ENCODE results near the gene RPP14.

Gene RPP14

DNA sequence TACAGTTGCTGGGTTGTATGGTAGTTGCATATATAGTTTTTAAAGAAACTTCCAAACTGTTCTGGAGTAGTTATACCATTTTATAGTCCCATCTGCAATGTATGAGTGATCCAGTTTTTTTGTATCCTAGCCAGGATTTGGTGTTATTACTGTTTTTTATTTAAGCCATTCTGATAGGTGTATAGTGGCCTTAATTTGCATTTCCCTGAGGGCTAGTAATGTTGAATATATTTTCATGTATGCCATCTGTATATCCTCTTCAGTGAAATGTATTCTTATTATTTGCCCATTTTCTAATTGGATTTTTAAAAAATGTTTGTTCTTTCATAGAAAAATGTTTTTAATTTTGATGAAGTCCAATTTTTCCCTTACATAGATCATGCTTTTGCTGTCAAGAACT, 55.8 kb downstream of the RPP14 start:
- H3K27ac Mint-ChIP-seq, result no peak overlapping the region
- no peaks in the 10 kb centered on the region for H3K9me3 Mint-ChIP-seq
- H3K4me1 Mint-ChIP-seq (ENCODE audit: low read depth in 2 of 2), result peaks cover 7 to 33% of the 10 kb centered on the region in 2 donors
- DNase-seq (no peak), ATAC-seq (replicated peaks) (no peak)
- no peaks in the 10 kb centered on the region for H3K27me3 Mint-ChIP-seq
- no peak overlapping the region for H3K4me3 Mint-ChIP-seq
- no peaks in the 10 kb centered on the region for H3K36me3 Mint-ChIP-seq (ENCODE audit: insufficient read depth)

DNA sequence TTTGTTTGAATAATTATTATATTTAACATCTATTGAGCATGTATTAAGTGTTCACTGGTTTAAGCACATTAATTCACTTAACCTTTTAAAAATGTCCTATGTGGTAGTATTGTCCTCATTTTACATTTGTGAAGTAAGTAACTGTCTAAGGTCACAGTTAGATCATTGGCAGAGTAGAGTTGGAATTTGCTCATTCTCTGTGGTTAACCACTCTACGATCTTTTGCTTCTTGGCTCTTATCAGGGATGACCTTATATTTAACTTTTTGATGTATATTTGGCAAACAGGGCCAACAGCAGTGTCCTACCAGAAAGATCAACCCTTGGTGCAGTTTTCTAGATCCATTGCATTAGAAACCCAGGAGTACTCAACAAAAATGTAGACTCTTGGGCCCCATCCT, 60.7 kb downstream of the RPP14 start:
- H3K27ac Mint-ChIP-seq, result no peak overlapping the region
- H3K27me3 Mint-ChIP-seq, result no peaks in the 10 kb centered on the region
- ATAC-seq (replicated peaks), result no peak
- no peak for DNase-seq
- H3K4me3 Mint-ChIP-seq, result no peak overlapping the region
- peaks cover 5% of the 10 kb centered on the region for H3K36me3 Mint-ChIP-seq (ENCODE audit: insufficient read depth)
- no peaks in the 10 kb centered on the region for H3K9me3 Mint-ChIP-seq
- H3K4me1 Mint-ChIP-seq (ENCODE audit: low read depth in 2 of 2), result peaks cover 5 to 33% of the 10 kb centered on the region in 2 donors

DNA sequence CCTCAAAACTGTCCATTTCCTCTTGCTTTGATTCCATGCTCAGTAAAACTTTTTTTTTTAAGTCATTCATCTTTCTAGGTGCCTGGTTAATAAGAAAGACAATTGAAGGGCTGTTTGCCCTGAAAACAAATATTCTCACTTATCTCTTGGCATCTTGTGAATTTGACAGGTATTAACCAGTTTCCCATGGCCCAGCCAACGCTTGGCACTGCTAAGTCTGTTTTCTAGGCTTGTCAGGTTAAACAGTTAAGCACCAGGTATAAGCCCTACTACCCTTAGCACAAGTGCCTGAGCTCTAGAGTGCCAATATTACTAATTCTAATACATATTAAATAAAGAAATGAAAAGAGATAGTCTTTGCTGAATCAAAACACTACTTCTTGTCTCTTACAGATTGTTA, 63.0 kb downstream of the RPP14 start:
- ATAC-seq (replicated peaks), result no peak

More for the DNA sequence above, 63.0 kb downstream of the RPP14 start:
- peaks cover 5 to 27% of the 10 kb centered on the region in 2 donors for H3K4me1 Mint-ChIP-seq (ENCODE audit: low read depth in 2 of 2)
- no peaks in the 10 kb centered on the region for H3K9me3 Mint-ChIP-seq
- no peak overlapping the region for H3K27ac Mint-ChIP-seq
- DNase-seq, result no peak
- no peaks in the 10 kb centered on the region for H3K27me3 Mint-ChIP-seq
- H3K36me3 Mint-ChIP-seq (ENCODE audit: insufficient read depth), result peaks cover 5% of the 10 kb centered on the region
- no peak overlapping the region for H3K4me3 Mint-ChIP-seq
